ENCODE measurements around the gene ZNF524. TPM values are rescaled to one million over a fixed set of nuclear protein-coding genes. Genes with fewer than 3 reads are reported as not detected.

ZNF524 gene, protein sequence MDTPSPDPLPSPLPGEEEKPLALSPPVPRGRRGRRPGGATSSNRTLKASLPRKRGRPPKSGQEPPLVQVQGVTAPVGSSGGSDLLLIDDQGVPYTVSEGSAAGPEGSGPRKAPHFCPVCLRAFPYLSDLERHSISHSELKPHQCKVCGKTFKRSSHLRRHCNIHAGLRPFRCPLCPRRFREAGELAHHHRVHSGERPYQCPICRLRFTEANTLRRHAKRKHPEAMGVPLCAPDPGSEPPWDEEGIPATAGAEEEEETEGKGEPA
- 7.2 and 9.4 TPM in 2 replicates for total RNA-seq (2012; rRNA removed)

- peak within 1 kb of the TSS; percentile 95 for H3K4me2 ChIP-seq (ENCODE audit: low read length)
- H3K9ac ChIP-seq (ENCODE audit: low read depth, low read length), result peak within 1 kb of the TSS; percentile 95
- H3K4me3 ChIP-seq (ENCODE audit: low read length), result peak within 1 kb of the TSS; percentile 100
These were observed at the start of gene ZNF524 for GRCh38 chr19:55599842-55600661. Gene ZNF524 (plus strand): TSS chr19:55600288. CDS start chr19:55602113, 1,825 bp downstream.

DNA sequence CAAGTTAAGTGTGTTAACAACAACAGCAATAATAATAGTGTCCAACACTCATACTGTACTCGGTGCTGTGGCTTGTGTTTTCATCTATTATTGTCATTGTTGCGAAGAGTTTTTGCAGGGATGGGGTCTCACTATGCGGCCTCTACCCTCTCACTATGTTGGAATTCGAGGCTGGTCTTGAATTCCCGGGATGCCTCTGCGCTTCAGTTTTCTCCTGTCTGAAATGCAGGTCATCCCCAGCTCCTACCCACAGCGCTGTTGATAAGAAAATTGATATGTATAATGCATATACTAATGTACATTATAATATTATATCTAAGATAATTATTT, 49.8 kb upstream of the ZNF524 start:
- no peaks in the 10 kb centered on the region for H3K9me3 ChIP-seq (replicated peaks; ENCODE audit: low read length)
- H3K27me3 ChIP-seq (ENCODE audit: control insufficient read depth, insufficient read depth, low read length), result no peaks in the 10 kb centered on the region
- H3K4me1 ChIP-seq (ENCODE audit: control insufficient read depth, insufficient read depth, low read length), result peaks cover 65% of the 10 kb centered on the region
- H3K36me3 ChIP-seq (ENCODE audit: insufficient read depth, low read length), result no peaks in the 10 kb centered on the region
- peak overlapping the region; percentile 52 for H3K4me3 ChIP-seq (ENCODE audit: low read length)
- peak overlapping the region; percentile 88 for H3K9ac ChIP-seq (ENCODE audit: low read depth, low read length)
- H3K4me2 ChIP-seq (ENCODE audit: low read length), result peak overlapping the region; percentile 83

More at GRCh38 chr19:55599842-55600661, at the start of gene ZNF524:
- H3K36me3 ChIP-seq (ENCODE audit: insufficient read depth, low read length), result peaks cover 25% of the 10 kb centered on the region
- H3K9me3 ChIP-seq (replicated peaks; ENCODE audit: low read length), result no peaks in the 10 kb centered on the region
- H3K27me3 ChIP-seq (ENCODE audit: control insufficient read depth, insufficient read depth, low read length), result no peaks in the 10 kb centered on the region
- peaks cover 20% of the 10 kb centered on the region for H3K4me1 ChIP-seq (ENCODE audit: control insufficient read depth, insufficient read depth, low read length)

GRCh38 chr19:55552206-55552605, 47.9 kb upstream of the ZNF524 start:
- H3K4me2 ChIP-seq (ENCODE audit: low read length), result peak overlapping the region; percentile 48
- peaks cover 48% of the 10 kb centered on the region for H3K4me1 ChIP-seq (ENCODE audit: control insufficient read depth, insufficient read depth, low read length)
- no peaks in the 10 kb centered on the region for H3K36me3 ChIP-seq (ENCODE audit: insufficient read depth, low read length)
- H3K9ac ChIP-seq (ENCODE audit: low read depth, low read length), result peak overlapping the region; percentile 46
- H3K4me3 ChIP-seq (ENCODE audit: low read length), result no peak overlapping the region
- H3K27me3 ChIP-seq (ENCODE audit: control insufficient read depth, insufficient read depth, low read length), result no peaks in the 10 kb centered on the region
- no peaks in the 10 kb centered on the region for H3K9me3 ChIP-seq (replicated peaks; ENCODE audit: low read length)

GRCh38 chr19:55552620-55553019, 47.5 kb upstream of the ZNF524 start:
- H3K4me3 ChIP-seq (ENCODE audit: low read length), result no peak overlapping the region
- peaks cover 43% of the 10 kb centered on the region for H3K4me1 ChIP-seq (ENCODE audit: control insufficient read depth, insufficient read depth, low read length)
- H3K36me3 ChIP-seq (ENCODE audit: insufficient read depth, low read length), result no peaks in the 10 kb centered on the region
- peak overlapping the region; percentile 48 for H3K4me2 ChIP-seq (ENCODE audit: low read length)
- no peaks in the 10 kb centered on the region for H3K27me3 ChIP-seq (ENCODE audit: control insufficient read depth, insufficient read depth, low read length)
- H3K9me3 ChIP-seq (replicated peaks; ENCODE audit: low read length), result no peaks in the 10 kb centered on the region
- H3K9ac ChIP-seq (ENCODE audit: low read depth, low read length), result peak overlapping the region; percentile 46

DNA sequence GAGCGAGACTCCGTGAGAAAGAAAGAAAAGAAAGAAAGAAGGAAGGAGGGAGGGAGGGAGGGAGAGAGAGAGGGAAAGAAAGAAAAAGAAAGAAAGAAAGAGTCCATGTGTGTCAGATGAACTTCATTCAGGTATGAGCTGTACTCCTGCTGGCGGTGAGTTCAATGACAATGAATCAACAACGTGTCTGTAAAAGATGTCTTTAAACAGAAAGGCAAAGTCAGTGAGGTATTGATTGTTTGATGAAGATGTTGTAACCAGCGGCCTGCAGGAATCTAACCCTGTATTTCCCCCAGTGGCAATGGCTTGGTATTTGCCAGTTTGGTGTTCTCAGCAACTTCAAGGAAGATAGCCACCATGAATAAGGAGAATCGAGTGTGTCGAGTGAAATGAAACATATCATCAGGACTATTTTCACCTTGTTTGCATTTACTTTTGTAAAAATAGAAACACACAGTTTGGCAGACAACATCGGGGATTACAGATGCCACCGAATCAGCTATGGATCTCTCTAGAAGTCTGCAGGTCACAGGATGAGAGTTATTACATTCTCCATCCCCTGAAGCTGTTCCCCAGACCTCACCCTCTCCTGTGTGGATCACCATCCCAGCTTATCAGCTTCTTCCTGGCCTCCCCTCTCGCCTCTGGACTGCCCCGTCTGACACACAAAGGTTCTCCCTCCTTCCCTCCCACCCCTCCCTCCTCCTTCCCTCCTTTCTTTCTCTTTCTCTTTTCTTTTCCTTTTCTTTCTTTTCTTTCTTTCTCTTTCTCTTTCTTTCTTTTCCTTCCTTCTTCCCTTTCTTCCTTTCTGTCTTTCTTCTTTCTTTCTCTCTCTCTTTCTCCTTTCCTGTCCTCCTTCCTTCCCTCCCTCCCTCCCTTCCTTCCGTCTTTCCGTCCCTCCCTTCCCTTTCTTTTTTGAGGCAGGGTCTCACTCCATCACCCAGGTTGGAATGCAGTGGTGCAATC, 46.6 kb upstream of the ZNF524 start:
- Histone ChIP-seq H3K9ac (ENCODE audit: low read depth, low read length) (peak overlapping the region; percentile 44), H3K36me3 (ENCODE audit: insufficient read depth, low read length) (no peaks in the 10 kb centered on the region)

GRCh38 chr19:55554302-55554701, 45.8 kb upstream of the ZNF524 start:
- Histone ChIP-seq H3K4me1 (ENCODE audit: control insufficient read depth, insufficient read depth, low read length) (peaks cover 32% of the 10 kb centered on the region), H3K27me3 (ENCODE audit: control insufficient read depth, insufficient read depth, low read length) (no peaks in the 10 kb centered on the region), H3K9me3 (replicated peaks; ENCODE audit: low read length) (no peaks in the 10 kb centered on the region), H3K36me3 (ENCODE audit: insufficient read depth, low read length) (no peaks in the 10 kb centered on the region), H3K9ac (ENCODE audit: low read depth, low read length) (no peak overlapping the region), H3K4me2 (ENCODE audit: low read length) (no peak overlapping the region), H3K4me3 (ENCODE audit: low read length) (no peak overlapping the region)

More for the DNA sequence above, 46.6 kb upstream of the ZNF524 start:
- no peak overlapping the region for H3K4me3 ChIP-seq (ENCODE audit: low read length)
- H3K9me3 ChIP-seq (replicated peaks; ENCODE audit: low read length), result no peaks in the 10 kb centered on the region
- H3K4me2 ChIP-seq (ENCODE audit: low read length), result peak overlapping the region; percentile 48
- H3K4me1 ChIP-seq (ENCODE audit: control insufficient read depth, insufficient read depth, low read length), result peaks cover 35% of the 10 kb centered on the region
- no peaks in the 10 kb centered on the region for H3K27me3 ChIP-seq (ENCODE audit: control insufficient read depth, insufficient read depth, low read length)

DNA sequence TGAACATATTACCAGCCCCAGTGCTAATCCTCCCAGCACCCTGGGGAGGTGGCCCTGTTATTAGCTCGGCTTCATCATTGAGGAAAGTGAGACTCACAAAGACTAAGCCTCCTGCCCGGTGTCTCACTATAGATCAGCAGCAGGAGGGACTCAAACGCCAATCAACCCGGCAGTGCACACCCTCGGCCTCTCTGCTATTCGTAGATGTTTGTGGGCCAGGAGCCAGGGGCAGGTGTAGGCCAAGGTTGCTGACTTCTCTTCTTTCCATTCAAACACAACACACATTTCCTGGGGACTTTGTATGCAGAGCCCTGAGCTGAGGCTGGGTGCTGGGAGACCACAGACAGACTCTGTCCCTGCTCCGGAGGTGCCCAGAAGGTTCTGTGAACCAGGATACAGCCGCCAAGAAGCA, 45.3 kb upstream of the ZNF524 start:
- Histone ChIP-seq H3K4me3 (ENCODE audit: low read length) (no peak overlapping the region), H3K27me3 (ENCODE audit: control insufficient read depth, insufficient read depth, low read length) (no peaks in the 10 kb centered on the region), H3K4me2 (ENCODE audit: low read length) (no peak overlapping the region), H3K9ac (ENCODE audit: low read depth, low read length) (no peak overlapping the region), H3K36me3 (ENCODE audit: insufficient read depth, low read length) (no peaks in the 10 kb centered on the region), H3K4me1 (ENCODE audit: control insufficient read depth, insufficient read depth, low read length) (peaks cover 29% of the 10 kb centered on the region), H3K9me3 (replicated peaks; ENCODE audit: low read length) (no peaks in the 10 kb centered on the region)

GRCh38 chr19:55559684-55560083, 40.4 kb upstream of the ZNF524 start:
- H3K27me3 ChIP-seq (ENCODE audit: control insufficient read depth, insufficient read depth, low read length), result peaks cover 3% of the 10 kb centered on the region
- H3K9me3 ChIP-seq (replicated peaks; ENCODE audit: low read length), result no peaks in the 10 kb centered on the region
- no peak overlapping the region for H3K4me2 ChIP-seq (ENCODE audit: low read length)
- H3K36me3 ChIP-seq (ENCODE audit: insufficient read depth, low read length), result no peaks in the 10 kb centered on the region
- no peak overlapping the region for H3K4me3 ChIP-seq (ENCODE audit: low read length)
- no peak overlapping the region for H3K9ac ChIP-seq (ENCODE audit: low read depth, low read length)
- H3K4me1 ChIP-seq (ENCODE audit: control insufficient read depth, insufficient read depth, low read length), result no peaks in the 10 kb centered on the region

DNA sequence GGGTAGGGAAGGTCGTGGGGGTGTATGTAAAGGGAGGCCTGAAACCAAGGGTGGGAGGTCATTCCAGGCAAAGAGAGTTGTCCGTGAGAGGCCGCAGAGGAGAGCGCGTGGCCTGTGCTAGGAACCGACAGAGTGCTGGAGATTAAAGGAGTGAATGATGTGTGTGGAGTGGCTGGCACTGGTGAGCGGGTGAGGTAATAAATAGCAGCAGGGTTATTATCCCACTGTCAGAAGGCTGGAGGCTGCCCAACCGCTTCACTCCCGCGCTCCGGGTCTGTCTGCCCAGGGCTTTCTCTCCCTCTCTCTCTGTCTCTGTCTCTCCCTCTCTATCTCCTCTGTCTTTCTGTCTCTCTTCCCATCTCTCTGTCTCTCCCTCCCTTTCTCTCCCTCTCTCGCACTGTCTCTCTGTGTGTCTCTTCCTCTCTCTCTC, 36.8 kb upstream of the ZNF524 start:
- H3K4me2 ChIP-seq (ENCODE audit: low read length), result no peak overlapping the region
- H3K36me3 ChIP-seq (ENCODE audit: insufficient read depth, low read length), result no peaks in the 10 kb centered on the region
- no peak overlapping the region for H3K4me3 ChIP-seq (ENCODE audit: low read length)
- no peak overlapping the region for H3K9ac ChIP-seq (ENCODE audit: low read depth, low read length)
- no peaks in the 10 kb centered on the region for H3K4me1 ChIP-seq (ENCODE audit: control insufficient read depth, insufficient read depth, low read length)
- H3K27me3 ChIP-seq (ENCODE audit: control insufficient read depth, insufficient read depth, low read length), result peaks cover 7% of the 10 kb centered on the region
- no peaks in the 10 kb centered on the region for H3K9me3 ChIP-seq (replicated peaks; ENCODE audit: low read length)

DNA sequence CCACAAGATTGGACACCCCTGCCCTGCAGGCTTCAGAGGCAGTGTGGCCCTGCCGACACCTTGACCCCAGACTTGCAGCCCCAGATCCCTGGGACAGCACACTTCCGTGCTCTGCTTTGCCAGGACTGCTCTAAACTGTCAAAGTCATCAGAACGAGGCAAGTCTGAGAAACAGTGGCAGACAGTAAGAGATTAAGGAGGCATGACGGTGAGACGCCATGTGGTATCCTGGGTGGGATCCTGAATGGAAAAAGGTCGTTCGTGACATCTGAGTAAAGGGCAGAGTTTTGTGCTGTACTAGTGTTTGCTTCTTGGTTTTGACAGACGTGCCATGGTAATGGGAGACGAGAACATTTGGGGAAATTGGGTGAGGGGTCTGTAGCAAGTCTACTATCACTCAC, 33.3 kb upstream of the ZNF524 start:
- Histone ChIP-seq H3K4me2 (ENCODE audit: low read length) (no peak overlapping the region), H3K4me3 (ENCODE audit: low read length) (no peak overlapping the region), H3K36me3 (ENCODE audit: insufficient read depth, low read length) (no peaks in the 10 kb centered on the region), H3K9me3 (replicated peaks; ENCODE audit: low read length) (no peaks in the 10 kb centered on the region), H3K27me3 (ENCODE audit: control insufficient read depth, insufficient read depth, low read length) (peaks cover 7% of the 10 kb centered on the region), H3K4me1 (ENCODE audit: control insufficient read depth, insufficient read depth, low read length) (no peaks in the 10 kb centered on the region), H3K9ac (ENCODE audit: low read depth, low read length) (no peak overlapping the region)
